ENCODE results near the gene LGMN.
"Not testable (repeated sequence)": the region's sequence is repeated elsewhere in the genome, so short reads cannot be mapped to it uniquely, and the experiment has no call there.

LGMN gene

GRCh38 chr14:92692822-92693226, 55.6 kb downstream of the LGMN start:
- DNase-seq = no peak

- DNase-seq = no peak
Measured at GRCh38 chr14:92690171-92691011, 58.0 kb downstream of the LGMN start.

GRCh38 chr14:92688434-92689375, 59.7 kb downstream of the LGMN start:
- no peak for DNase-seq

- DNase-seq = no peak
Measured at GRCh38 chr14:92687681-92688433, 60.6 kb downstream of the LGMN start.

- DNase-seq = peak; percentile 61
Measured at GRCh38 chr14:92686900-92687427, 61.5 kb downstream of the LGMN start.

DNA sequence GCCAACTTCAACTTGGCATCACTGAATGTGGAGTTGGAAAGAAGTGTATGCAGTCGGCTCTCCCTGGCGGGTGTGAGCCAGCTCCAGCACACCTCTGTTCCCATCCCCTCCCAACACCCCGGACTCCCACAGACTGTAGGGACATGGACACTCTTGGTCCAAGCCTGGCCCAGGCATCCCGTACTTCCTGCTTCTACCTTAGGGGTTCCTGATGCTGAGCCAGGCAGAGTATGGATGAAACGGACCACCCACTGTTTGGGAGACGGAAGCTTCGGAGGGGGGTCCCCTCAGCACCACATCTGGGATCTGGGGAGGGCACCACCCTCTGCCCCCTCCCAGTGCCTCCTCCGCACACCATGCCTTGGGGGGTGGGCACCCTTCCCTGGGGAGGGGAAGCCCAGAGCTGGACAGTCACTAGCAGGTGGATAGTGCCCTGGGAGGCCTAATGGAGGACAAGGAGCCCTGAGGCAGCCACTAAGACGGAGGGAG, 62.0 kb downstream of the LGMN start:
- DNase-seq = no peak

DNA sequence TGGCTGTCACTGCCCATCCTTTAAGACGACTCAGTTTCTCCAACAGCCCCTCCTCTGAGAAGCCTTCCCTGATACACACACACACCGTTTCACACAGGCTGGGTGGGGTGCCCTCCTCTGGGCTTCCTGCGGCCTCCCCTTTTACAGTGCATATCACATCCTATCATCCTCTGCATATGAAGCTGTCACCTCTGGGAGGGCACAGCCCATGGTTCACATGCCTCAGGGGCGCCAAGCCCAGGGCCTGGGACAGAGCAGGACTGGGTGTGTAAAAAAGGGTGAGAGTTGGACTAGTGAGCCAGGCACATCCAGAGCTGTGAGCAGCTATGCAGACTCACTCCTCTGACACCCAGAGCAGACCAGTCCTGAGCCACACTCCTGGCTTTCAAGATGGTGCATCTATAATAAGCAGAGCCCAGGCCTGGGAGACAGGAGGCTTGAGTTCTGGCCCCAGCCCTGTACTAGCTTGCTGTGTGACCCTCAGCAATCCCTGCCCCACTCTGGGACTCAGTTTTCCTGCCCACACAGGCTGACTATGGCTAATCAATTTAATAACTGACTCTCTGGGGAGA, 62.6 kb downstream of the LGMN start:
- DNase-seq = no peak

GRCh38 chr14:92684801-92685560, 63.4 kb downstream of the LGMN start:
- DNase-seq = no peak

- no peak for DNase-seq
Measured at GRCh38 chr14:92683041-92683440, 65.4 kb downstream of the LGMN start.

GRCh38 chr14:92680781-92681650, 67.4 kb downstream of the LGMN start:
- DNase-seq = peak; percentile 72

DNA sequence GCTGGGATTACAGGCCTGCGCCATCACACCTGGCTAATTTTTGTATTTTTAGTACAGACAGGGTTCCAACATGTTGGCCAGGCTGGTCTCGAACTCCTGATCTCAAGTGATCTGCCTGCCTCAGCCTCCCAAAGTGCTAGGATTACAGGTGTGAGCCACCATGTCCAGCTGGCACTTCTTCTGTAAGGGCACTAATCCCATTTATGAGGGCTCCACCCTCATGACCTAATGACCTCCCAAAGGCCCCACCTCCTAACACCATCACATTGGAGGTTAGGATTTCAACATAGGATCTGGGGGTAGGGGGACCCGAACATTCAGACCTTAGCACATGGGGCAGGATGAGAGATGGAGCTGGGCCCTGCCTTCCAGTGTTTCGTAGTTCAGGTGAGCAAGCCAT, 68.1 kb downstream of the LGMN start:
- DNase-seq = not testable (repeated sequence)

- DNase-seq = no peak
Measured at GRCh38 chr14:92679246-92679645, 69.2 kb downstream of the LGMN start.

DNA sequence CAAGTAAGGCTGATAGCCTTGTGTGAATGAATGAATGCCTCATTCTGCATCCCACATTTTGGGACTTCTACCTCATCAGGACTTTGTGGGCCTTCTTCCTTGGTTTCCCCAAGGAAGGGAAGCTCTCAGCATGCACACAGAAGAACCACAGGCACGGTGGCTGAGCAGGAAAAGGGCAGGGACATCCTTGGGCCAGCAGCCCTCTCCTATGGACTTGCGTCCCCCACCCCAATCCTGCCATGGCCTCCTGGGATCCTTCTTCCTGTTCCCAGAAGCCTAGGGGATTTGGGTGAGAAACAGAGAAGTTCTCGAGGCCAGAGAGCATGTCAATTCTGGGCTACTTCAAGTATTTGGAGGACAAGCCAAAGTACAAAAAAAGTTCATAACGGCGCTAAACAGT, 69.7 kb downstream of the LGMN start:
- DNase-seq = no peak

GRCh38 chr14:92677955-92678354, 70.5 kb downstream of the LGMN start:
- DNase-seq = no peak

- DNase-seq = no peak
Measured at GRCh38 chr14:92677087-92677668, 71.2 kb downstream of the LGMN start.

- no peak for DNase-seq
Measured at GRCh38 chr14:92676403-92677086, 71.9 kb downstream of the LGMN start.

GRCh38 chr14:92675976-92676375, 72.5 kb downstream of the LGMN start:
- DNase-seq = no peak

DNA sequence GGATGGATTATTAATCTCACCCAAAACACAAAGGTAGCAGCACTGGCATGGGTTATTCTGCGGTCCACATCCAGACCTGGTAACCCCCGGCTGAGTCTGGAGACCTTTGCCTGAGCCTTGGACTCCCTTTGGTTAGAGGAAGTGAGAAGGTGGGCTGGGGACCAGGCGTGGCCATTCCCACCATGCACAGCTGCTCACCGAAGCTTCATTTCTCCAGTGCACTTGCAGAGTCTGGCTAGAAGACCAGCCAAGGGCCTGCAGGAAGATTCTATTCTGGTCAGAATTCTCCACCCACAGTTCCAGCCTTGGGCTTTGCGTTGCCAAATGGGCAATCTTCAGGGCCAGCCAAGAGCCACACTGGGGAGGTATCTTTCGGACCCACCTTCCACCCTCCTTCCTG, 73.0 kb downstream of the LGMN start:
- no peak for DNase-seq

- DNase-seq = no peak
Measured at GRCh38 chr14:92673601-92674150, 74.8 kb downstream of the LGMN start.
